Measurements from ENCODE around the gene APBB1IP.
"Not testable (repeated sequence)": the region's sequence is repeated elsewhere in the genome, so short reads cannot be mapped to it uniquely, and the experiment has no call there.

APBB1IP gene

GRCh38 chr10:26437637-26438461, at the start of gene APBB1IP:
TSS of gene APBB1IP (plus strand) at chr10:26438341. CDS start at chr10:26492327, 53,986 bp downstream.
- peak; percentile 1 for DNase-seq (ENCODE audit: low read depth)

GRCh38 chr10:26389533-26389932, 48.6 kb upstream of the APBB1IP start:
- DNase-seq (ENCODE audit: low read depth): no peak

GRCh38 chr10:26391701-26392695, 46.1 kb upstream of the APBB1IP start:
- DNase-seq (ENCODE audit: low read depth): no peak

GRCh38 chr10:26398353-26398752, 39.8 kb upstream of the APBB1IP start:
- DNase-seq (ENCODE audit: low read depth): not testable (repeated sequence)

- DNase-seq (ENCODE audit: low read depth): peak; percentile 1
Observed at GRCh38 chr10:26407406-26407969, 30.7 kb upstream of the APBB1IP start.

- no peak for DNase-seq (ENCODE audit: low read depth)
Observed at GRCh38 chr10:26408858-26409494, 29.2 kb upstream of the APBB1IP start.

GRCh38 chr10:26410356-26410755, 27.8 kb upstream of the APBB1IP start:
- no peak for DNase-seq (ENCODE audit: low read depth)

GRCh38 chr10:26412932-26413331, 25.2 kb upstream of the APBB1IP start:
- DNase-seq (ENCODE audit: low read depth): no peak

GRCh38 chr10:26413375-26413774, 24.8 kb upstream of the APBB1IP start:
- DNase-seq (ENCODE audit: low read depth): no peak

- DNase-seq (ENCODE audit: low read depth): no peak
Observed at GRCh38 chr10:26417136-26417535, 21.0 kb upstream of the APBB1IP start.

GRCh38 chr10:26422977-26423376, 15.2 kb upstream of the APBB1IP start:
- DNase-seq (ENCODE audit: low read depth): no peak

- DNase-seq (ENCODE audit: low read depth): no peak
Observed at GRCh38 chr10:26423722-26424121, 14.4 kb upstream of the APBB1IP start.

- no peak for DNase-seq (ENCODE audit: low read depth)
Observed at GRCh38 chr10:26430641-26431163, 7.4 kb upstream of the APBB1IP start.

GRCh38 chr10:26432938-26433337, 5.2 kb upstream of the APBB1IP start:
- DNase-seq (ENCODE audit: low read depth): no peak

- no peak for DNase-seq (ENCODE audit: low read depth)
Observed at GRCh38 chr10:26435852-26436251, 2.3 kb upstream of the APBB1IP start.

GRCh38 chr10:26436848-26437247, 1.3 kb upstream of the APBB1IP start:
- DNase-seq (ENCODE audit: low read depth): no peak

GRCh38 chr10:26438534-26439341, 597 bp downstream of the APBB1IP start:
- DNase-seq (ENCODE audit: low read depth): no peak

- DNase-seq (ENCODE audit: low read depth): no peak
Observed at GRCh38 chr10:26439406-26440087, 1.4 kb downstream of the APBB1IP start.

GRCh38 chr10:26440088-26440470, 1.9 kb downstream of the APBB1IP start:
- DNase-seq (ENCODE audit: low read depth): no peak
